Panc1 (cell line): Measurements from ENCODE around the gene ZBTB7C. TPM values are rescaled to one million over a fixed set of nuclear protein-coding genes. Genes with fewer than 3 reads are reported as not detected.

Experiments
- ATAC-seq: fragments of 200-7000 bp; cut with Tn5 transposase; 2 replicates; pipeline ENCODE4 v1.9.1; 2020; ENCODE audit warnings: mild to moderate bottlenecking, moderate library complexity
- BruUV-seq: library from RNA; stranded (reverse); fragments of 400-500 nt; replicated peaks from 2 replicates; lab custom pipeline; 2021; lab: Mats Ljungman, UMichigan
- CTCF ChIA-PET: fragments of 300-600 bp; sonication (Branson Sonifier 250); formaldehyde crosslinking; loops from one replicate; lab custom pipeline; 2022; ENCODE audit warnings: antibody characterized with exemption; lab: Charles Lee
- POLR2A ChIA-PET: fragments of 300-600 bp; sonication (Branson Sonifier 250); formaldehyde crosslinking; loops from one replicate; lab custom pipeline; 2022; ENCODE audit warnings: antibody characterized with exemption; lab: Charles Lee
- DNase-seq: peaks from one replicate; pipeline ENCODE4 v3.0.0-alpha.2; 2010; ENCODE audit warnings: low read depth, low spot score
- H3K27ac ChIP-seq: 2 replicates; pipeline ENCODE4 v1.5.1; 2011; ENCODE audit warnings: mild to moderate bottlenecking, low read length, inconsistent platforms
- H3K27me3 ChIP-seq: fragments of 200-500 bp; sonication (Bioruptor generic); 2 replicates; pipeline ENCODE4 v1.6.0; 2014; ENCODE audit warnings: low read length, inconsistent platforms; ENCODE audit not compliant: control insufficient read depth, insufficient read depth
- H3K36me3 ChIP-seq: fragments of 200-500 bp; sonication (Bioruptor generic); 2 replicates; pipeline ENCODE4 v1.5.1; 2014; ENCODE audit warnings: inconsistent platforms, mild to moderate bottlenecking, low read length, moderate library complexity; ENCODE audit not compliant: control insufficient read depth, insufficient read depth
- H3K4me1 ChIP-seq: 2 replicates; pipeline ENCODE4 v1.5.1; 2011; ENCODE audit warnings: inconsistent platforms, mild to moderate bottlenecking, low read length, moderate library complexity; ENCODE audit not compliant: control insufficient read depth, insufficient read depth
- H3K4me3 ChIP-seq, 2 experiments: 2 replicates each; pipeline ENCODE4 v1.5.1; 2011 to 2012; ENCODE audit warnings: low read depth in 2 of 2, low read length in 2 of 2, mild to moderate bottlenecking in 2 of 2, inconsistent platforms in 1 of 2, moderate library complexity in 1 of 2
- H3K9me3 ChIP-seq: fragments of 200-500 bp; sonication (Bioruptor generic); 2 replicates; pipeline ENCODE4 v1.5.1; 2014; ENCODE audit warnings: low read depth, mild to moderate bottlenecking, inconsistent platforms, low read length, moderate library complexity; ENCODE audit not compliant: control insufficient read depth, insufficient read depth
- CTCF ChIP-seq: fragments of 450-650 bp; IDR thresholded peaks from 2 replicates; pipeline ENCODE4 v1.5.1; 2017; ENCODE audit warnings: mild to moderate bottlenecking
- POLR2AphosphoS5 ChIP-seq: IDR thresholded peaks from 2 replicates; pipeline ENCODE4 v1.6.1; 2012; ENCODE audit warnings: mild to moderate bottlenecking, low read depth, low read length, moderate library complexity
- SIN3A ChIP-seq: IDR thresholded peaks from 2 replicates; pipeline ENCODE4 v1.6.1; 2012; ENCODE audit warnings: low read depth, mild to moderate bottlenecking, low read length, moderate library complexity, borderline replicate concordance; ENCODE audit not compliant: insufficient read depth
- TCF7L2 ChIP-seq: IDR thresholded peaks from 2 replicates; pipeline ENCODE4 v1.6.1; 2011; ENCODE audit warnings: mild to moderate bottlenecking, low read depth, low read length, inconsistent platforms
- in situ Hi-C: cut with HindIII; loops from 2 replicates; pipeline ENCODE4 v1.10.0; 2016; ENCODE audit warnings: low sequenced_read_pairs, low pct_unique_long_range_greater_than_20kb
- intact Hi-C: fragments of 100-400 bp; cut with micrococcal nuclease; formaldehyde crosslinking; loops from one replicate; pipeline ENCODE4 v1.10.0; 2022; ENCODE audit not compliant: unreplicated experiment
- total RNA-seq: library from RNA; stranded (reverse); gene quantifications from one replicate; pipeline ENCODE4 v1.2.1, GENCODE V29; 2021; ENCODE audit not compliant: unreplicated experiment
- TF ChIP-seq, protein P1 (sequence below), 2 experiments: IDR thresholded peaks; 2 replicates each; pipeline ENCODE4 v1.6.1; 2011 to 2012; ENCODE audit warnings: low read depth in 2 of 2, control low read depth in 1 of 2, low read length in 1 of 2, mild to moderate bottlenecking in 1 of 2, moderate library complexity in 1 of 2; ENCODE audit not compliant: insufficient read depth in 1 of 2

Gene ZBTB7C
- total RNA-seq, 1 experiment from 2014 or later, result 0.03 TPM

- H3K4me1 ChIP-seq, result no peaks in the 10 kb centered on the region
- ChIA-PET CTCF (no interaction called here), POLR2A (no interaction called here)
- in situ Hi-C loops (no loop called here), intact Hi-C loops (no loop called here)
- H3K4me3 ChIP-seq, result no peak overlapping the region
- H3K27ac ChIP-seq, result no peak overlapping the region
- peaks cover 2% of the 10 kb centered on the region for H3K27me3 ChIP-seq
- ATAC-seq, result no peak
- DNase-seq, result no peak
- no peaks in the 10 kb centered on the region for H3K9me3 ChIP-seq
- no peaks in the 10 kb centered on the region for H3K36me3 ChIP-seq
- BruUV-seq, result no TSS peak
- no peak for TF ChIP-seq POLR2AphosphoS5
- no peak for TF ChIP-seq TCF7L2
- TF ChIP-seq, protein P1, sequence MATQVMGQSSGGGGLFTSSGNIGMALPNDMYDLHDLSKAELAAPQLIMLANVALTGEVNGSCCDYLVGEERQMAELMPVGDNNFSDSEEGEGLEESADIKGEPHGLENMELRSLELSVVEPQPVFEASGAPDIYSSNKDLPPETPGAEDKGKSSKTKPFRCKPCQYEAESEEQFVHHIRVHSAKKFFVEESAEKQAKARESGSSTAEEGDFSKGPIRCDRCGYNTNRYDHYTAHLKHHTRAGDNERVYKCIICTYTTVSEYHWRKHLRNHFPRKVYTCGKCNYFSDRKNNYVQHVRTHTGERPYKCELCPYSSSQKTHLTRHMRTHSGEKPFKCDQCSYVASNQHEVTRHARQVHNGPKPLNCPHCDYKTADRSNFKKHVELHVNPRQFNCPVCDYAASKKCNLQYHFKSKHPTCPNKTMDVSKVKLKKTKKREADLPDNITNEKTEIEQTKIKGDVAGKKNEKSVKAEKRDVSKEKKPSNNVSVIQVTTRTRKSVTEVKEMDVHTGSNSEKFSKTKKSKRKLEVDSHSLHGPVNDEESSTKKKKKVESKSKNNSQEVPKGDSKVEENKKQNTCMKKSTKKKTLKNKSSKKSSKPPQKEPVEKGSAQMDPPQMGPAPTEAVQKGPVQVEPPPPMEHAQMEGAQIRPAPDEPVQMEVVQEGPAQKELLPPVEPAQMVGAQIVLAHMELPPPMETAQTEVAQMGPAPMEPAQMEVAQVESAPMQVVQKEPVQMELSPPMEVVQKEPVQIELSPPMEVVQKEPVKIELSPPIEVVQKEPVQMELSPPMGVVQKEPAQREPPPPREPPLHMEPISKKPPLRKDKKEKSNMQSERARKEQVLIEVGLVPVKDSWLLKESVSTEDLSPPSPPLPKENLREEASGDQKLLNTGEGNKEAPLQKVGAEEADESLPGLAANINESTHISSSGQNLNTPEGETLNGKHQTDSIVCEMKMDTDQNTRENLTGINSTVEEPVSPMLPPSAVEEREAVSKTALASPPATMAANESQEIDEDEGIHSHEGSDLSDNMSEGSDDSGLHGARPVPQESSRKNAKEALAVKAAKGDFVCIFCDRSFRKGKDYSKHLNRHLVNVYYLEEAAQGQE (IDR thresholded peaks at IDR 0.05; ENCODE audit: insufficient read depth in 1 of 2, low read depth in 2 of 2, low read length in 1 of 2), result no peak
- TF ChIP-seq CTCF, result no peak
- no peak for TF ChIP-seq SIN3A
Measured at GRCh38 chr18:48355276-48356115, 53.7 kb downstream of the ZBTB7C start.

DNA sequence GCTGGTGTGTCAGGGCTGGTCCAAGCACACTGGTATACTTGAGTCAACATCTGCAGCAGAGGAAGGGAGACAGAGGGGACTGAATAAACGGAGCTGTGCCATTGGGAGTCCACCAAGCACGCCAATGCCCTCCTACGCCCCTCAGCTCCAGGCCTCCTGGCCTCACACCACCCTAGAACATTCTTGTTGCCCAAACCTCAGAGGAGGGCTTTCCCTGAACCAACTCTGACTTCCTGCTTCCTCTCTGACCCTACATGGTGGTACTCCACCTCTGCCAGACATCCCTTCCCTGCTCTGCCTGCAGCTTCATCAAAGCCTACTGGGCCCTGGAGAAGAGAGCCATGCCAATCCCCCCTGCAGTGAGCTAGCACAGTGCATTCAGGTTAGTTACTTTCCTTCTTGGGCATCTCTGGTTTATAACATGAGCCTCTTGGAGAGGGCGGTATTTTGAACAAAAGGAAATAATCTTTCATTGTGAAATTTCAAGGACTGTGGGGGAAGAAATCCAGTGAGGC, 54.4 kb downstream of the ZBTB7C start:
- no peaks in the 10 kb centered on the region for H3K36me3 ChIP-seq
- H3K4me1 ChIP-seq, result no peaks in the 10 kb centered on the region
- no TSS peak for BruUV-seq
- ChIA-PET CTCF (no interaction called here), POLR2A (no interaction called here)
- ATAC-seq, result no peak
- DNase-seq, result no peak
- no peak overlapping the region for H3K27ac ChIP-seq
- H3K9me3 ChIP-seq, result no peaks in the 10 kb centered on the region
- no peak for TF ChIP-seq POLR2AphosphoS5
- TF ChIP-seq TCF7L2, result no peak
- in situ Hi-C loops, result no loop called here
- no peak overlapping the region for H3K4me3 ChIP-seq
- intact Hi-C loops, result no loop called here
- H3K27me3 ChIP-seq, result peaks cover 2% of the 10 kb centered on the region
